ENCODE results near the gene DBP. TPM values are rescaled to one million over a fixed set of nuclear protein-coding genes. Genes with fewer than 3 reads are reported as not detected.

The DBP gene
- total RNA-seq, 1 experiment from 2014 or later: 3.5 TPM

DNA sequence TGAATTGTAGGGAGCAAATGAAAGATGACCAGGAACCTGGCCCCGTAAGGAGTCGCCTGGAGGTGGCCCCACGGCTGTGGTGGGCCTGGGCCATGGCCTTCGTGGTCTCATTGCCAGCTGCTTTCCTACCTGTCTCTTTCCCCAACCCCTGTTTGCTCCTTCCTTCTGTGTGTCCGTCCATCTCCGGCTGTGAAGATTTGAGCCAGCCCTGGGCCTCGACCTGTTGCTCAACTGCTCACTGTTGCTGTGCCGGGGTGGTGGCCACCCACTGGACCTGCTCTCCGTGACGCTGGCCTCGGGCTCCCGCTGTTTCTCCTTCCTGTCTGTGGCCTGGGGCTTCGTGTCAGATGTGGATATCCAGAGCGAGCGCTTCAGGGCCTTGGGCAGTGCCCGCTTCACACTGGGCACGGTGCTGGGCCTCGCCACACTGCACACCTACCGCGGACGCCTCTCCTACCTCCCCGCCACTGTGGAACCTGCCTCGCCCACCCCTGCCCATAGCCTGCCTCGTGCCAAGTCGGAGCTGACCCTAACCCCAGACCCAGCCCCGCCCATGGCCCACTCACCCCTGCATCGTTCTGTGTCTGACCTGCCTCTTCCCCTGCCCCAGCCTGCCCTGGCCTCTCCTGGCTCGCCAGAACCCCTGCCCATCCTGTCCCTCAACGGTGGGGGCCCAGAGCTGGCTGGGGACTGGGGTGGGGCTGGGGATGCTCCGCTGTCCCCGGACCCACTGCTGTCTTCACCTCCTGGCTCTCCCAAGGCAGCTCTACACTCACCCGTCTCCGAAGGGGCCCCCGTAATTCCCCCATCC lies 8.5 kb downstream of the DBP start:
- no peak for DNase-seq (ENCODE audit: extremely low read depth, low read depth)

GRCh38 chr19:48627865-48628314 lies 9.3 kb downstream of the DBP start:
- no peak for DNase-seq (ENCODE audit: extremely low read depth, low read depth)

- DNase-seq (ENCODE audit: extremely low read depth, low read depth): no peak
Observed at GRCh38 chr19:48627201-48627864, 9.8 kb downstream of the DBP start.

GRCh38 chr19:48625891-48626327 lies 11.3 kb downstream of the DBP start:
- DNase-seq (ENCODE audit: extremely low read depth, low read depth): no peak

GRCh38 chr19:48624791-48625723 lies 12.1 kb downstream of the DBP start:
- DNase-seq (ENCODE audit: extremely low read depth, low read depth): no peak

DNA sequence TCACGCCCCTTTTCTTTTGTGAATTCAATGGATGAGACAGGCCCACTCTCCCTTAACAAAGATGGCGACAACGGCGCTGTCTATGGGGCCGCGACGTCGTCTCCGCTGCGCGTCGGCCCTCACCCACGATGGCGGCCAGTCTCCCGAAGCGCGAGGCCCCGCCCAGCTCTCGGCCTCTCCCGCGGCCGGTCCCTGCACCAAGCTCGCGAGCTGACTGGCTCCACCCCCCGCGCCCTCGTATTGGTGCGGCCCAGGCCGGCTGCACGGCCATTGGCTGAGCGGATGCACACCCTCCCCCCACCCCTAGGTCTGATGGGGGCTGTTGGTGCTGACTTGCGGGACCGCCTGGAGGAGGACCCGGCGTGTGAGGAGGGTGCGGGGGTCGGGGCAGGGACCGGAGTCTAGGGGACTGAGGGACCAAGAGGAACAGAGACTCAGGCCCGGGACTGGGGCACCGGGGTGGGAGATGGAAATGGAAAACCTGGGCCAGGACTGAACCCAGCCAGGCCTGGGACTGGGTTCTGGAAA lies 13.0 kb downstream of the DBP start:
- peak; percentile 72 for DNase-seq (ENCODE audit: extremely low read depth, low read depth)

- DNase-seq (ENCODE audit: extremely low read depth, low read depth): no peak
Observed at GRCh38 chr19:48623556-48624066, 13.6 kb downstream of the DBP start.

DNA sequence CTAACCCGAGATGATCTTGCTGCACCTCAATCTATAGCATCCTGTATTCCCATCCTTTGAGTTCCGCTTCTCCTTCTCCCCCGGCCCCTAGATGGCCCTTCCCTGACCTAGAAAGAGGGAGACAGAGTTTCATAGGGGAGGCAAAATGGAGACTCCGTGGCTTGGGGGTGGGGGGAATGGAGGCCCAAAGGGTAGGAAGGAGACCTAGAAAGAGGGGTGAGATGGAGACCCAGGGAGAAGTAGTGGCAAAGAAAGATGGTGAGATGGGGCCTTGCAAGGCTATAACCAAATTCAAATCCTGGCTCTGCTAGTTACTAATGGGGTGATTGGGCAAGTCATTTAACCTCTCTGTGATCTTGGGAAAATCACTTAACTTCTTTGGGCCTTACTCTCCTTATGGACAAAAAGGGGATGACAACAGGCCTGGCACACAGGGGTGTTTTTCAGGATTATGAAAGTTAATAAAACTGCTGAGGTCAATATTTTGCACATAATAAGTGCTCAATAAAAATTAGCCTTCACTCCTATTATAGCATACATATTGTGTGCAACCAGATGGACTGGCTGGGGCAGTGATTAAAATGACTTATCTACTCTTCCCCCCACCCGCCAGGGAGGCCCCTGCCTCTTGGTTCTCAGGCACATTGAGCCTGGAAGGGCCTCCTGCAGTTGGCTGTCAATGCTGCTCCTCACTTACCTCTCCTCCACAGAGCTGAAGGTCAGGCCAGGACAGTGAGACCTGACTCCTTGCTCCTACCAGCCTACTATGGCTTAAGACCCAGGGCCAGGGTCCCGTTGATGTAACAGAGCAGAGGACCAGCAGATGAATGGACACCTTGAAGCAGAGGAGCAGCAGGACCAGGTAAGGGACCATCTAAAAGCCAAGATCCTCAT lies 17.2 kb downstream of the DBP start:
- no peak for DNase-seq (ENCODE audit: extremely low read depth, low read depth)

DNA sequence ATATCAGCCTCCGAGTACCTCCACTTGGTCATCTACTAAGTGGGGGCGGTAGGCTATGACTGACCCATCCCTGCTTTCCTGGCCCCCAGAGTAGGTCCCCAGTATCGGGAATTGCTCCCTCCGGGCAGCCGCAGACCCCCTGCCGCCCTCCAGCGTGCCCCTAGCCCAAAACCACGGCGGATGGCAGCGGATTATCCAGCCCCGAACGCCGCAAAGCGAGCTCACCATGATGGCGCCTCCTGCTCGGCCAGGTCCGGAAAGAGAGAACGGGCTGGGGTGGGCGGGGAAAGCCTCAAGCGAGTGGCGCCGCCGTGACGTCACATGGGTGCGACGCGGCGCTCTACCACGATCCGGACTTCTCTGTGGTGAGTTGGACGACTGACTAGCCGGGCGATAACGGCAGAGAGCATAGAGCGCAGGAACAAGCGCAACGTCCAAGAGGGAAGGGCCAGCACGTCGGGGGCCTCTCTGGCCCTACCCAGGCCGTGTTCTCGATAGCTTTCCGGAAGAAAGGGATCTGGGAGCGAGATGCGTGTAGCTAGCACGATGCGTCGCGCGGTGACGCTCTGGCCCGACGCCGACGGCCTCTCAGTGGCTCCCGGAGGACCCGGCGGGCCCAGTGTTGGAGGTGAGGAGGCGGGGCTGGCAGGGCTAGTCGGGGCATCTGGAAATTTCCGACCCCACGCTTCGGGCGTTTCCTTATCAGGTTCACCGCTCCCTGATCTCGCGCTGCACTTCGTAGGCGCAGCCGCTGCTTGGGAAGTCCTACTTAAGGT lies 18.1 kb downstream of the DBP start, which contains the start of the genes RPL18 and SPHK2:
Gene RPL18, minus strand, starts transcription at position 263 of the 776 bp plus-strand sequence. Its CDS starts 35 bp downstream, at position 228.
Gene SPHK2, plus strand, starts transcription at position 591 of the 776 bp plus-strand sequence. CDS start 1,009 bp downstream, outside the sequence.
- peak; percentile 98 for DNase-seq (ENCODE audit: extremely low read depth, low read depth)

GRCh38 chr19:48618278-48618915 lies 18.8 kb downstream of the DBP start:
- no peak for DNase-seq (ENCODE audit: extremely low read depth, low read depth)

DNA sequence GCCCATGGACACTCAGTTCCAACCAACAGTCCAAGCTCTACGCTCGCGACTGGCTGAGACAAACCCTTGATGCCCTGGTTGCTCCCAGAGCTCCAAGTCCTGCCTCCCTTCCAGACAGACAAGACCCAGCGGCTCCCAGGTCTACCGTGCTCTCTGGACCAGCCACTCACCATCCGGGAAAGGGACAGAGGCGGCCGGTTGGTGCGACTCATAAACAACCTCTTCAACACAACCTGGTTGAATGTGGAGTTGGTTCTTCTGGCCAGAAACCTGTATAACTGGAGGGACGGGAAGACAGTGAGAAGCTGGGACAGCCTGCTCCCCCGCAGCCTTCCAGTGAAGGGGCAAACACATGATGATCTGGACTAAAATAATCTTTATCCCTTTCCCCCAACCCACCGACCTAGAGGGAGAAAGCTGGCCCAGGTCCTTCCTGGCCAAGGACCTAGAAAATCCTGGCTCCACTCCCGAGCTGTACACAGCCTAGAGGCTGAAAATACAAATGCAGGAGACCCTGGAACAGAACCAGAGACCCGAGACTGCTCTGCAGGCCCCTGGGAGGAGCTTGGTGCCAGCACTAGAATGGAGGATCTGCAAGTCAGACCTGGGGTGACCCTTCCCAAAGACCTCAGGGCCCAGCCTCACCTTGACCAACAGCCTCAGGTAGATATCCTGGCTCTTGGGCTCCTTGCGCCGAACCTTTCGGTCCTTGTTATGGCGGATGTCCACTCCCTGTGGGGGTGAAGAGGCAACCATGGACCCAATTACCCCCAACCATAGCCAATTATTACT lies 19.8 kb downstream of the DBP start:
- no peak for DNase-seq (ENCODE audit: extremely low read depth, low read depth)

GRCh38 chr19:48616491-48617056 lies 20.6 kb downstream of the DBP start:
- no peak for DNase-seq (ENCODE audit: extremely low read depth, low read depth)

DNA sequence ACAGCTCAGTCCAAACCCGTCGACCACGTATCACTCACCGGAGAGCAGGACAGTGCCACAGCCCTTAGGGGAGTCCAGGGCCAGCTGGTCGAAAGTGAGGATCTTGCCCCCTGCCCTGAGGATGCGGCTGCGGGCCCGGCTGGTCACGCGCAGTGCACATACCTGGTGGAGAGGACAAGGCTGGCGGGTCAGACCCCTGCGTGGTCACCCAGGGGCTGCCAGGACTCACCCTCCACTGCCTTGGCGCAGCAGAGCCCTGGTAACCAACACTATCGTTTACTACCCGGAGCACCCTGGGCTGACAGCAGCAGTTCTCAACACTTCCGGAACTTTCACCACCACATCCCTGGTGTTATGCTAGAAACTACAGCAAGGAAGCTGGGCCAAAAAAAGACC lies 21.1 kb downstream of the DBP start:
- DNase-seq (ENCODE audit: extremely low read depth, low read depth): no peak

DNA sequence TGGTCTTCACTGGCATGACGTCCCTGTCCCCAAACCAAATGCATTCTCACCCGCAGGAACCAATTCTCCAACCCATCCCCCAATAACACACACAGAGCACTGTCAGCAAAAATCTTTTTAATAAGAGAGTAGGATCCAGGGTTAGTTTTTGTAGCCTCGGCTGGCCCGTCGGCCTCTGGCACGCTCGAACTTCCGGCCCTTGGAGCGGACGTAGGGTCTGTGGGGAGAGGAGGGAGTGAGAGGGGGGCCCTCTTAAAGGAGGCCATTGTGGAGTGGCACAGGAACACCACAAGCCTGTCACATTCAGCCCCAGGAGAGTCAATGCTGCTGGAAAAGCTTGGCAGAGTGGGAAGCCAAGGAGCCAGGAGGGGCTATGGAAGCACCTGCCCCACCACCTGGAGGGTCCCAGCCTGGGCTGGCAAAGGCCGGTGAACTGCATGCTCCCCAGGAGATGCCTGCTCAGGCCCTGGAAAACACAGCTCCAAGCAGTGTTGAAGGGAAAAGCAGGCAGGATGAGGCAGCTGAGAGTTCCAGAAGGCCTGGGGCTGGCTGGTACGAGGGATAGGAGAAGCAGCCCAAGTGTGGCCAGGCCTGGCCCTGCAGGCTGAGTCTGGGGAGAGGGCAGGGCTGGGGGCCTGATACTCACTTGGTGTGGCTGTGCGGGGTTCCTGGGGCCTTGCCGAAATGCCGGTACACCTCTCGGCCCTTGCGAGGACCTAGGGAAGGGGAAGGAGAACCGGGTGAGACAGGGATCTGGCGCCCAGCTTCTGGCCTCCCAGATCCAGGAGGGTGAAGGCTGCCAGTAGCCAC lies 21.7 kb downstream of the DBP start:
- DNase-seq (ENCODE audit: extremely low read depth, low read depth): no peak

- DNase-seq (ENCODE audit: extremely low read depth, low read depth): no peak
Observed at GRCh38 chr19:48614436-48615230, 22.5 kb downstream of the DBP start, which contains the start of gene FAM83E. Gene FAM83E, minus strand, starts transcription at chr19:48615076. Its CDS starts 1,704 bp downstream, at chr19:48613372.
